GM19395 (cell line): ENCODE results near the gene LEFTY1.
A peak's percentile ranks its signal among the peaks of the same experiment; 100 is the strongest.

Experiments
- ATAC-seq: cut with Tn5 transposase; IDR thresholded peaks from one replicate; pipeline ENCODE4 v1.9.1; 2021; ENCODE audit warnings: mild to moderate bottlenecking, moderate library complexity; ENCODE audit not compliant: unreplicated experiment

Gene LEFTY1

DNA sequence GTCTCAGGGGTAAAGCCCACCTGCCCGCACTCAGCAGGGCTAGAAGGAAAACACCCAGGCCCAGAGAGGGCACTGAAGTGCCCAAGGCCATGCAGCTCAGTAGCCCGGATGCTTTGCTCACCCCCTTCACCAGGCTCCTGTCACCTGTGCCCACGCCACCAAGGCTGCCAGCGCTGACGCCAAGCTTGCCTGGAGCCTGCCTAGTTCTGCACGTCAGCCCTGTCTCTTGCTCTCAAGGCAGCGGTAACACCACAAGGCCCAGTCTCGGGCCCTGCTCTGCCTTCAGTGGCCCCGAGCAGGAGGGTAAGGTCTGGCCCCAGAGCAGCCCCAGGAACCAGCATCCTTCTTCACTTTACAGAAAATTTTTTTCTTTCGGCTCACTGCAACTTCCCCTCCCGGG is 14.5 kb downstream of the LEFTY1 start:
- no peak for ATAC-seq

DNA sequence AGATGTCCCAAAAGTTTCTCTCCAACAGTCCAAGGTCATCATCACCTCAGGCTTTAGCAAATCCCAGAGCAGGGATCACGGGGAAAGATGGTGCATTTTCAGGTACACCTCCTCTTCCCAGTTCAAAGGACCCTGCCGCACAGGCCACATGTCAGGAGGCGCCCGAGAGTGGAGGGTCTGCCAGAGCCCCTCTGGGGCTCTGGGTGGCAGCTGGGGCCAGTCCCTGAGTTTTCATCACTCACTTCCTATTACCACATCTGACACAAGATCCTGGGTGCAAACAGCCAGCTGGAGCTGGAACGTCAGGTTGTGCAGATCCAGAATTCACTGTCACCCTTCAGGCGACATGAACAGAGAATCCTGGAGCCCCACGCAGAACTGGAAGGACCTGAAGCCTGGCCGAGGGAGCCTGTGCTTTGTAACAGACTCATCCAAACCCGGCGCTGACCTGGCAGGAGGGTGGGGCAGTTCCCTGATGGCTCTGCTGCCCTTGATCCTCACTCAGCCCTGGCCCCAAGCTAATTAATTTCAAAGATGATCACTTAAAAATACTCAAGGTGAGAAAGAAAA is 15.6 kb downstream of the LEFTY1 start:
- no peak for ATAC-seq

DNA sequence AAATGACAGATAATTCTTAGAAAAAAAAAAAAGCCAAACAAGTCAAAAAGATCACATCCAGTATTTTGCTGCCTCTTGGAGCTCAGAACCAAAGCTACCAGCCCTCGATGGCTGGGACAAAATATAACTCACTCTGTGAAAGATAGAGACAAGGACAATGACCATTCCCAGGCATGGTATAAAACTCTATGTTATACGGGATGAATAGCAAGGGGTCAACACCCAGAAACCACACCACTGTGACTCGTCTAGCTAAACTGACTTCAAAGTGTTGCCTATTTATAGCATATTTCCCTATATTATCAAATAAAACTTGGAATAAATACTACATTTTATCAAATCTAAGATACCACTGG is 16.9 kb downstream of the LEFTY1 start:
- no peak for ATAC-seq

DNA sequence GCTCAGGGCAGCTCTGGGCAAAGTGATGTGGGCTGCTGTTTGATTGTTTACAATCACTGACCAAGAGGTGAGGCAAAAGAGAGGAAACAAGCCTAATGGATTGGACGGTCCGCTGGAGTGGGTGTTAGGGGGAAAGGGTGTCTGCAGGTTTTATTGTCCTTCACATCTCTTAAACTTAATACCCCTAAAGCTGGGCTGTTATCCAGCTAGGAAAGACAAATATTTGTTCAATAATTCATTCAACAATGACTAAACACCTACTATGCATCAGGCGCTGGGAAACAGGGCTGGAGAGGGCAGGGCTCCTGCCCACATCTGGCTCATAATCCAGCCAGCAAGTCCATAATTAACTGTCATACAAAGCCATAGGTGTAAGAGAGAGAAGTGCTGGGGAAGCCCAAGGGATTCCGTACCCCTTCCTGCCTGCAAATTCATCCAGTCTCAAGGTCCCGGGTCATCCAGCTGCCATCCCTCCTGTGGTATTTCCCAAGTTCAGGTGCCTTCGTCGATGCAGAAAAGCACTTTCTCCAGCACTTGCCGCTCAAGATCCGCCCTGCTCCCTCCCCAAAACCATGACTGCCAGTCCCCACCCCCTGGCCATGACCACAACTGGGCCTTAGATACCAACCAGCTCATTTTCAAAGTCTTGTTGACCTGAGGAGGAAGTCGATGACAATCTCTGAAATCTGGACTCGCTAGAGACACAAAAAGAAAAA is 17.4 kb downstream of the LEFTY1 start:
- no peak for ATAC-seq

DNA sequence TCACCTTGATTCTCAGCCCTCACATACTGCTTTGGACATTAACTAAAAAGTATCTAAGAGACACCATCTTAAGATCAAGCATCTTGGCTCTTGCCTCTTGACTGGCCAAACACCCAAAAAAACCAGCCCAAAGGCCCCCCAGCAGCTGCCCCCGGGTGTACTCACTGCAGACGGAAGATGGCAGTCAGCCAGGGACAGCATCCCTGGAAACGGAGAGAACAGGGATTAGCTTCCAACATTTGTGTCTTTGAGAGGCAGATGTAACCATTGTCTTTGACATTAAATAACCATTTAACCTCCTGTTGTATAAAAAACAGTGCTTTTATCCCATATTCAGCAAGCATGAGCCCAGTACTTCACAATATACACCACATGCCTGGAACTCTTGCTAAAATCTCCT is 18.0 kb downstream of the LEFTY1 start:
- ATAC-seq, result no peak

DNA sequence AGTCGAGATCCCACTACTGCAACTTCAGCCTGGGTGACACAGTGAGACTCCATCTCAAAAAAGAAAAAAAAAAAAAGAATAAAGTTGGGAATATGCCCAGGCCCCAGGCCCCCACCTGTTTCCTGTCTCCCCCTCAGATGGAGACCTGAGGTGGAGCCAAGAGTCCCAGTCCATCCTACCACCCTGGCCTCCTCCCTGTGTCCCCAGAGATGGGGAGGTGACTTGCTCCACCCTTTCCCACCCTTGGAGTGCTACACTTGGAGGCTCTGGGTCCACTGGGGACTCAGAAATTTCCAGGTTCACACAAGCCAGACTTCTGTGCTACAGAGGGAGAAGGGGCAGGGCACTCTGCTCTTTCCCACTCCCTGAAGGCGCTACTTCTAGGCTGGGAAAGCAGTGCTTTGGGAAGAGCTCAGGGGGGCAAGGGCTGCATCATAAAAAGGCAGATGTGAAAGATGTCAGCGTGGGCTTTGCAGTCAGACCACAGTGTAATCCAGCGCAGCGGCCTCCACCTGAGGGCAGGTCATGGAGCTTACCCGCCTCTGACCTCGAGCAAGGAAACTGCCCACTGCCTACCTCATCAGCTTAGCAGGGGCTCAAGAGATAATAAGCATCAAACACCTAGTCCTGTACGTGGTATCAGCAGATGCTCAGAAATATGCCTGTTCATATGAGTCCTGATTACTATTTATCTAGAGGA is 20.2 kb downstream of the LEFTY1 start:
- no peak for ATAC-seq

DNA sequence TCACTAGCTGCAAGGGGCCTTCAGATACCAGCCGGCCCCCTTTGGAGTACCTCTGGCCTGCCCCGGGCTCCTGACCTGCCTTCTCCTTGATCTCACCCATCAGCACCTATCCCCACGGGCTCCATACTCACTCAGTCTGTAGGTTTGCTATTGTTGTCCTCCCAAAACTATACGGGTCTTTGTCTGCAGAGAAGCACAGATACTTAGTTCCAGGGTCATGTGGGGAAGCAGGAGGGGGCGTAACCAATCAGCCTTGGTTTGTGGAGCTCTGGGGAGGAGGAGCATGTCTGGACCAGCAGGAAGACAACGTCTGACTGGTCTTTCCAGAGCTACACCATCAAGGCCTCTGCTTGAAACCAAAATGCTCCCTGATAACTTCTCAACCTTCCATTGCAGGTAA is 22.0 kb downstream of the LEFTY1 start:
- no peak for ATAC-seq

DNA sequence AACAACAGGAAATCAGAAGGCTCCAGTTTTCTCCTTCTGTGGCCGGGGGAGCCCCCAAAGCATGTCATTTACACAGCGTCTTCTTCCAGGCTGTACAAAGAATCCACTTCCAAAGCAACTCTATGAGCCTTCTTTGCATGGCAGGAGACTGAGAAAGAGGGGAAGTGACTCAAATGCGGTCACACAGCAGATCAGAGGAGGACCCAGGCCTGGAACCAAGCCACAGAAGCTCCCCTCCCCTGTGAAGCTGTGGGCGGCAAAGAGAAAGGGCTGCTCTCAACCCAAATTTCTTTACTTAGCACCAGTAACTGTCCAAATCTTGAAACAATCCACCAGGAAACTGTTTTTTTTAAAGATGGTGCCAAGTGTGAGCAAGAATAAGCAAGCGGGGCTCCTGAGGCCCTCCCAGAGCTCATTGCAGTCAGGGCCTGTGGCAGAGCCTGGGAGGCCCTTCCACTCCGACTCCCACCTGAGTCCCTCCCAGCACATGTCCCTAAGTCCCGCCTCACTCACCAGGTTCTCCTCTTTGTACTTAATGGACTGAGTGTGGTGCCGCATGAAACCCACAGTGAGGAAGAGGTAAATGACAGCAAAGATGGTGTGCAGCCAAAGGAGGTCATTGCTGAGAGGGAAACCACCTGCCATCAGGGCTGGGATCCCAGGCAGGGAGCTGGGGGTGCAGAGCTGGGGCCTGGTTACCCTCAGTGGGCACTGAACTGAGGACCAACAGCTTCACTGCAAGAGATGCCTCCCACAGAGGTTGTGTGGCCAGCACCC is 22.7 kb downstream of the LEFTY1 start:
- ATAC-seq, result peak; percentile 78

DNA sequence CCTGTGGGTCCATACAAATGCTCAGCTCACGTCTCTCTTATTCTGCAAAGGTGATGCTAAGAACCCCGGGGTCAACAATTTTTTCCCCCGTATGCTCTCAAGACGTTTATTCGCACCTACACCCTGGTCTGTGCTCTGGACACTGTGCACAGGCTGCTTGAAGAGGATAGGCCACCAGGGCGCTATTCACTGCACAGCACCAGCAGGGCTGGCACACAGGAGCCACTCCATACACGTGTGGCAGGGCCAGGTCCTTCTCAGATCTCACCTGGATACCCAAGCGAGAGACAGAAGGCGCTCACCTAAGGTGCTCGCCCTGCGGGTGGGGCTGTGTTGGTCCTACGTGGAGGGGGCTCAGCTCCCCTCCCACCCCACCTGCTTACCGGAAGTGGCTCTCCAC is 23.4 kb downstream of the LEFTY1 start:
- ATAC-seq, result no peak

DNA sequence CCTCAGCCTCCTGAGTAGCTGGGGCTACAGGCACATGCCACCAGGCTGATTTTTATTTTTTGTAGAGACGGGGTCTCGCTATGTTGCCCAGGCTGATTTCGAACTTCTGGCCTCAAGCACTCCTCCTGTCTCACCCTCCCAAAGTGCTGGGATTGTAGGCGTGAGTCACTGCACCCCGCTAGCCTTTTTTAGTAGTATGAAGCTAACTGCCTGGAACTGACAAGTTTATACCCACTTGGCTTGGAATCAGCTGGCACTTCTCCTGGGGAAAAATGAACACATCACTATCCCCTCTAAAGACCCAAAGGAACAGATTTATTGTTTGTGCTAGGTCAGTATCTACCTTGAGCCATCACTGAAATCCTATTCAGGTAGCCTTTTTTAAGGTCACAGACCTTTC is 25.8 kb downstream of the LEFTY1 start:
- no peak for ATAC-seq

DNA sequence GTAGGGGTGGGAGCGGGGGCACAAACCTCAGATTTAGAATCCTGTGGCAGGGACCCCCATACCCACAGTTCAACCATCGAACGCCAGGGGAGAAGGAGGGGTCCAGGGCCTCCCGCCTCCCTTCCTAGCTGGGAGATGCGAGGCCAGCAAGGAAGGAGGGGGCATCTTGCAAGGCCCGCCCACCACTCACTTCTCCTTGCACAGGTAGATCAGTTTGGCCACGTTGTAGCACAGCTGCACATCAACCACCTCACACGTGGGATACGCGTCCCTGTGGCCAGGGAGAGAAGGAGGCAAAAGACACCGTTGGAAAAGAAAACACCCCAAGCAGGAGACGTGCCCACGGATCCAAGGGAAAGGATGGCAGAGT is 26.4 kb downstream of the LEFTY1 start:
- ATAC-seq, result no peak

DNA sequence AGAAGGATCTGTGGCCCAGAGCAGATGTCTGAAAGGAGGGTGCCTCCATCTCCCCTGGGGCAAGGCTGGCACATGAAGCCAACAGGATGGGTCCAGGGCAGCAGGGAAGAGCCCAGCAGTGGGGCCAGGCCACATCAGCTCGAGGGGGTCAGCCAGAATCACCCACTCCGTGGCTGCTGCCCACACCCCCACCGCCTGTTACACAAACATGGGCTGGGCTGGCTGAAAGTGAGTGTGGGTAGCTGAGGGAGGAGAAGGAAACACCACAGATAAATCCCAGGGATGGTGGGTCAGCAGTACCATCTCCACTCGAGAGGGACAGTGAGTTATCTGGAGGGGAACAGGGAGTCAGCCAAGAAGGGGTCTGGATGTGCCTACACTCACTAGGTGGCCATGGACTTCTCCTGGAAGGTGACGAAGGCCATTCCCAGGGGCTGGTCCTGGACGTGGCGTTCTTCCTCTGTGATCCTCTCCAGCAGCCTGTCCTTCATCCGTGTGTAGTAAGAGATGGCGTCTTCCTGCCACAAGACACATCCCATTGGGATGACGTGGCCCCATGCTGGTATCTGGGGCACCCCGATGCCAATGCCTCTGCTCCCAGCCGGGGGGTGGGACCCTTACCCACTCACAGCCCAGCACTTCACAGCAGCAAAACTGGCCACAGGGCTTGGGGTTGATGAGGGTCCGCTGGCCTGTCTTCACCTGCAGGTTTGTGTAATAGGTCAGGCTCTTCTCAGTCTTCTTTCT is 26.9 kb downstream of the LEFTY1 start:
- no peak for ATAC-seq

DNA sequence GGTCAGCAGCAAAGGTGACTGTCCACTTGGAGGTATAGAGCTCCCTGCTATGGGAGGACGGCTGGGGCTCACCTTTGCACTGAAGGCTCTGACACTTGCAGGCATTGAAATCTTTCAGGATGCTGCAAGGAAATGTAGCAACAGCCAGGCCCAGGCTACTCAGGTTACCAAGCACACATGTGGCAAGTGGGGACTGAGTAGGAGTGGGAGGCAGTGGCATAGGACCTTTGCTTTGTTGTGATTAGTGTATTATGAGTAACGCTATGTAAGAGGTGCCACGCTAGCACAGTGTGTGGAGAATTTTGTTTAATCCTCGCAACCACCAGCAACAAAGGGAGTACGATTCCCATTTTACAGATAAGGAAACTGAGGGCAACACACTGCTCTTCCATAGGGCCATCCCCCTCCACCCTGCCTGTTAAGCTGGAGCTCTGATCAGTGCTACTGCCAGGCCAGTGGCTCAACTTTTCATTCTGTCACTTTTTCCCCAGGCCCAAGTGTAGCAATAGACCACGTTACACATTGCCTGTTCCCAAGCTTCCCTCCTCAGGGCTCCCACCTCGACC is 28.0 kb downstream of the LEFTY1 start:
- ATAC-seq, result no peak

DNA sequence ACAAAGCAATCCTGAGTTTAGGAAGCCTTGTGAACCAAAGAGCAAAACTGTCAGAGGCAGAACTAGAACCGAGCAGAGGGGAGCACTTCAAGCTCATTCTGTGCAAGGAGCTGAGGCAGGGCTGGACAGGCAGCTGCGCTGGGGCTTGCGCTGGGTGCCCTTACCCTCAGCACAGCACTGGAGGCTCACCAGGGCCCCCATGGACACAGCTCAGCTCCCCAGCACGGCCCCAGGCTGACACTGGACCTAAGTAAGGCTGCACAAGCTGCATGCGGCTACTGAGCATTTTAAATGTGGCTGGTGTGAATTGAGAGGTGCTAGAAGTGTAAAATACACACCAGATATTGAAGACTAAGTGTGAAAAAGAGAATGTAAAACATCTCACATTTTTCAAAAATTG is 28.8 kb downstream of the LEFTY1 start:
- ATAC-seq, result no peak

DNA sequence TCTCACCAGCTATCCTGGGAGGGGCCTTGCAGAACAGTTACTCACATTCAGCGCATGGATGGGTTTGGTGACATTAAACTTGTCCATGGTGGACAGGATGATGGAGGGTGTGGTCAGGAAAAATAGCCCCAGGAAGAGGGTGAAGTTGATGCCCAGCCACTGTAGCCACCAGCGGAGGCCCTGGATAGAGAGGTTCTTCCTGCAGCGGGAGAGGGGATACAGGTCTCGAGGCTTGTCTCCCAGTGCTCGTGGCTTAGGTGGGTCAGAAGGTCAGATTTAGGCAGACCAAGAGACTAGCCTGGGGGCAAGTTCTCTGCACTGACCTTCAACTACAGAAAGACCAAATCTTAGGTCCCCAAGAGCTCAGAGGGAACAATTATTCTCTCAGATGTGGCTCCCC is 29.8 kb downstream of the LEFTY1 start:
- ATAC-seq, result no peak

DNA sequence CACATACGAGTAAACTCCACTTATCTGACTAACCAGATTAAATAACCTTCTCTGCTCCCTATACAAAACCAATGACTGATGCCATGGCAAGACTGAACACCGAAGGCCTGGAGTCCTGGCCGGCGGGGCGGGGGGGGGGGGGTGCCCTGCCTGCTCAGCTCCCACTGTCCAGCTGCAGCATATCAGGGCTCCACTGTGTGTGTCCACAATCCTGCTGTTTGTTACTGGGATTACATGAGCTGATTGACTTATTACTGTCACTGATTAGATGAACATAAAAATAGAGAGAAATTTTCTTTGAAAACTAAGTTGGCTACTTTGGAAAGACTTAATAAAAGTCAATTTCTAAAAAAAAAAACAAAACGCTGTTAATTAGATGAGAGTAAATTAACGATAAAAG is 31.7 kb downstream of the LEFTY1 start:
- ATAC-seq, result no peak

DNA sequence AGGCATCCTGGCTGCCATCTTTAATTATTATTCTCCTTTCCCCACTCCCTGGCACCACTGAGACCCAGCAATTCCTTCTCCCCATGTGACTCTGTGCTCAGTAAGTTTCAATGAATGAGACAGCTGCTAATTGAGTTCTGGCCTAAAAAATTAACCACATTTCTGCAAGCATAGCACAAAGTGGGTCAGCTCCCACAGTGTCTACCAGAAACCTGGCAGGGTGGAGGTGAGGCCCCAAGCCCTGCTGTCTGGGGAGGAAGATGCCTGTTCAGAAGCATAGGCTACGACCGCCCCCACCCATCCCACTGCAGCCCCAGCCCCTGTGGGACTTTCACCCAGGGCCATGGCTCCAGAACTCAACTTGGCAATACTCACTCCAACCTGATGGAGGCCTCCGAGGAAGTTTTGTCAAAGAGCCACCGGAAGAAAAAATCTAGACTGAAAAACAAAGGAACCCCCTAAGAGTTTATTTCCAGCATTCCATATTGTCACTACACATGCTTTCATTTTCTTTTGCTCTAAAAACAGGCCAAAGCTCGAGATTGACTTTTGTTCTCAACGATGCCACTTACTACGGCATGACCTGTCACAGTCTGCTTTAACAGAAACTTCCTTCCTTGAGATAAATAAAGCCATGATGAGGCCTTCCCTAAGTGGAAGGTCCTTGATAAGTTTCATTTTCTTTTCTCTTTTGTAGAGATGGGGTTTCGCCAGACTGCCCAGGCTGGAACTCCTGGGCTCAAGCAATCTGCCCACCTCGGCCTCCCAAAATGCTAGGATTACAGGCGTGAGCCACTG is 33.2 kb downstream of the LEFTY1 start:
- ATAC-seq, result no peak

DNA sequence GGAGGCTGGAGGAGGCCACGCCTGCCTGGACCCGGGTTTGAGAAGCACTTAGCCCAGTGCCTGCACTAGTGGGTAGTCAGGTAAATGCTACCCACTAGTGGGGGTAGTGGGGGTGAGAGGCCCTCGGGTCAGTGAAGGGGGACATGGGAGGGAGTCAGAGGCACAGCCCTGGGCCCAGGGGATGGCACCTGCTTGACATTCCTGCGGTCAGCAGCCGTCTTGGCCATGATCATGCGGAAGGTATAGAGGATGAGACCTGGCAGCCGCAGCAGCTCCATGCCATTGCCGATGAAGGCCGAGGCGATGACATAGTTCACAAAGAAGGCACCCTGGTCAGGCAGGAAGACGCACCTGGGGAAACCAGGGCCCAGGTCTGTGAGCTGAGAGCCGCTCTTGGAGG is 35.5 kb downstream of the LEFTY1 start:
- no peak for ATAC-seq

DNA sequence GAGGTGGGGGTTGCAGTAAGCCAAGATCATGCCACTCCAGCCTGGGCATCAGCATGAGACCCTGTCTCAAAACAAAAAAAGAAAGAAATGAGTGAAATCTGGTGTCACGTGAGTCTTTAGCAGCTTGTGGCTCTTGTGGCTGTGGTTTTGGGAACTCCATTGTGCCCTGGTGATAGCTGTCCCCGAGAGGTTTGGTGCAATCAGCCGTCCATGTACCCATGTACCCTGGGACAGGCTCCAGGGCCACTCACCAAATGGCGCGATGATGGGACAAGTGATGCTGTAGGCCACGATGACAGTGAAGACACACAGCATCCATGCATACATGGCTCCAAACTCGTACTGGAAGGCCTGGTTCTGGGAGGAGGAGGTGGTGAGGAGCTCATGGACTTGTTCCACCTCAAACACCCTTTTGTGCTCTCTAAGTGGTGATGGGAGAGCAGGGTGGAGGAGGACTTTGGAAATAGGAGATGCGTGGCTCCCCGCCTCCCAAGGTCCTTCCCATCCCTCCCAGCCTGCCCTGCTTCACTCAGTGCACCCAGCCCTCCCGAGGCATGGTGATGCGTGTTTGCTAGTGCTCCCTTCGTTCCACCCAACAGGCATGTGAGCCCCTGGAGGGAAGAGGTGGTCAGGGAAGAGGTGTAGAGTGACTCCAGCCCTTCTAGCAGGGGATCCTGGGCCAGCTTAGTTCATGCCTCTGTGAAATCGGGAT is 36.4 kb downstream of the LEFTY1 start:
- ATAC-seq, result no peak
